Endothelial cell of umbilical vein (primary cell): ENCODE data around the gene VSIG10. TPM values are rescaled to one million over a fixed set of nuclear protein-coding genes. Genes with fewer than 3 reads are reported as not detected.

Source experiments
- BruUV-seq: library from RNA; stranded (reverse); fragments of 400-500 nt; replicated peaks from 2 replicates; lab custom pipeline; 2021; lab: Mats Ljungman, UMichigan
- CTCF ChIA-PET: fragments of 300-600, 350-600 bp; sonication (Branson Sonifier 250); formaldehyde crosslinking; loops from one replicate; lab custom pipeline; 2021; ENCODE audit warnings: antibody characterized with exemption, inconsistent platforms; lab: Charles Lee
- POLR2A ChIA-PET: fragments of 300-600, 350-600 bp; sonication (Branson Sonifier 250); formaldehyde crosslinking; loops from one replicate; lab custom pipeline; 2021; ENCODE audit warnings: antibody characterized with exemption, inconsistent platforms; lab: Charles Lee
- DNase-seq: peaks from one replicate; pipeline ENCODE4 v3.0.0-alpha.2; 2011; ENCODE audit warnings: low read depth, low spot score
- FAIRE-seq: peaks from 2 replicates; lab custom pipeline; 2011; peaks lifted over from hg19 to GRCh38; lab: Jason Lieb, UNC
- H2AFZ ChIP-seq: 2 replicates; pipeline ENCODE4 v1.6.0; 2012; ENCODE audit warnings: low read depth, low read length, control low read depth, inconsistent platforms
- H3K27ac ChIP-seq: 2 replicates; pipeline ENCODE4 v1.5.1; 2011; ENCODE audit warnings: low read depth, mild to moderate bottlenecking, control low read depth, low read length, moderate library complexity; ENCODE audit not compliant: insufficient read depth
- H3K27me3 ChIP-seq, 2 experiments: 2 replicates each; pipeline versions ENCODE4 v1.6.0 to v1.6.1; 2011; ENCODE audit warnings: low read length in 2 of 2, mixed read lengths in 1 of 2; ENCODE audit not compliant: control insufficient read depth in 2 of 2, insufficient read depth in 2 of 2
- H3K36me3 ChIP-seq, 2 experiments: 2 replicates in 1 of 2; 3 replicates in 1 of 2; pipeline ENCODE4 v1.5.1; 2011; ENCODE audit warnings: low read length in 2 of 2, mild to moderate bottlenecking in 1 of 2, moderate library complexity in 1 of 2; ENCODE audit not compliant: control insufficient read depth in 2 of 2, insufficient read depth in 2 of 2; ENCODE audit errors: extremely low read depth in 1 of 2
- H3K4me1 ChIP-seq: 3 replicates; pipeline ENCODE4 v1.5.1; 2011; ENCODE audit warnings: mild to moderate bottlenecking, low read length; ENCODE audit not compliant: control insufficient read depth, insufficient read depth; ENCODE audit errors: extremely low read depth
- H3K4me2 ChIP-seq: 2 replicates; pipeline ENCODE4 v1.6.1; 2011; ENCODE audit warnings: low read length, control low read depth, mixed read lengths; ENCODE audit not compliant: insufficient read depth
- H3K4me3 ChIP-seq, 3 experiments: fragments of 200-600 bp in 1 of 3; sonication (generic), shearing (Covaris generic) in 1 of 3; replicated peaks in 1 of 3; 2 replicates each; pipeline ENCODE4 v1.5.1; 2011 to 2016; ENCODE audit warnings: control low read depth in 3 of 3, low read length in 3 of 3, mild to moderate bottlenecking in 2 of 3, inconsistent platforms in 1 of 3, low read depth in 1 of 3, moderate library complexity in 1 of 3; ENCODE audit not compliant: insufficient read depth in 1 of 3
- H3K79me2 ChIP-seq: 2 replicates; pipeline ENCODE4 v1.6.0; 2012; ENCODE audit warnings: low read length, inconsistent platforms; ENCODE audit not compliant: control insufficient read depth, insufficient read depth
- H3K9ac ChIP-seq: replicated peaks from 2 replicates; pipeline ENCODE3; 2011; ENCODE audit warnings: low read length, control low read depth; ENCODE audit not compliant: insufficient read depth; ENCODE audit errors: extremely low read depth
- H3K9me1 ChIP-seq: replicated peaks from 3 replicates; pipeline ENCODE4 v1.6.0; 2011; ENCODE audit warnings: mild to moderate bottlenecking, low read length; ENCODE audit not compliant: control insufficient read depth, insufficient read depth; ENCODE audit errors: extremely low read depth
- H3K9me3 ChIP-seq: replicated peaks from 2 replicates; pipeline ENCODE4 v1.5.1; 2012; ENCODE audit warnings: low read length, inconsistent platforms; ENCODE audit not compliant: control insufficient read depth, insufficient read depth
- H4K20me1 ChIP-seq: replicated peaks from 2 replicates; pipeline ENCODE3; 2011; ENCODE audit warnings: mild to moderate bottlenecking, low read length; ENCODE audit not compliant: control insufficient read depth, insufficient read depth; ENCODE audit errors: extremely low read depth
- EZH2 ChIP-seq: IDR thresholded peaks from 2 replicates; pipeline ENCODE4 v1.6.1; 2012; ENCODE audit warnings: borderline replicate concordance, low read depth, mild to moderate bottlenecking, moderate library complexity, low read length, inconsistent platforms; ENCODE audit not compliant: severe bottlenecking
- FOS ChIP-seq: IDR thresholded peaks from 2 replicates; pipeline ENCODE4 v1.6.1; 2011; ENCODE audit warnings: mild to moderate bottlenecking, low read length, moderate library complexity, borderline replicate concordance; ENCODE audit not compliant: insufficient read depth
- GATA2 ChIP-seq: IDR thresholded peaks from 2 replicates; pipeline ENCODE4 v1.7.0; 2011; ENCODE audit warnings: low read depth, mild to moderate bottlenecking, moderate library complexity, mixed read lengths, low read length; ENCODE audit not compliant: insufficient read length, insufficient read depth
- JUN ChIP-seq: IDR thresholded peaks from 2 replicates; pipeline ENCODE4 v1.6.1; 2011; ENCODE audit warnings: borderline replicate concordance, low read depth; ENCODE audit not compliant: insufficient read length, insufficient read depth
- MYC ChIP-seq: IDR thresholded peaks from one replicate; pipeline ENCODE4 v1.6.1; 2011; ENCODE audit warnings: mild to moderate bottlenecking, low read depth, low read length
- POLR2A ChIP-seq: IDR thresholded peaks from 2 replicates; pipeline ENCODE4 v1.6.1; 2012; ENCODE audit warnings: low read depth, mild to moderate bottlenecking, control low read depth, low read length
- POLR2AphosphoS5 ChIP-seq: IDR thresholded peaks from 2 replicates; pipeline ENCODE4 v1.6.1; 2012; ENCODE audit warnings: low read depth, mild to moderate bottlenecking, control low read depth, low read length, moderate library complexity; ENCODE audit not compliant: insufficient read depth
- dilution Hi-C: fragments of 300-500 bp; cut with MboI; formaldehyde crosslinking; loops from one replicate; pipeline ENCODE4 v1.15.0; 2019; ENCODE audit warnings: low sequenced_read_pairs; ENCODE audit not compliant: extremely low pct_ligation_motif_present
- intact Hi-C: fragments of 100-400 bp; cut with micrococcal nuclease; formaldehyde crosslinking; loops from one replicate; pipeline ENCODE4 v1.10.0; 2022
- polyA plus RNA-seq, 4 experiments: library from polyadenylated mRNA; depleted of rRNA in 3 of 4; stranded (reverse) in 3 of 4; unstranded in 1 of 4; fragments of >200 nt; gene quantifications; 2 replicates each; pipeline versions ENCODE4 v1.2.1 to v1.2.3, GENCODE V29; 2011 to 2012; ENCODE audit warnings: missing spikeins in 1 of 4
- total RNA-seq: library from RNA; stranded (reverse); gene quantifications from 2 replicates; pipeline ENCODE4 v1.2.3, GENCODE V29; 2021
- TF ChIP-seq, protein P1 (sequence below): IDR thresholded peaks from 2 replicates; pipeline ENCODE4 v1.6.1; 2011; ENCODE audit not compliant: insufficient read depth, insufficient read length
- TF ChIP-seq, protein P2 (sequence below), 2 donors: IDR thresholded peaks; 1 replicate in 1 of 2; 2 replicates in 1 of 2; pipeline ENCODE4 v1.5.1; 2011; ENCODE audit warnings: low read length in 2 of 2, mild to moderate bottlenecking in 2 of 2, moderate library complexity in 2 of 2, control low read depth in 1 of 2, inconsistent platforms in 1 of 2, low read depth in 1 of 2; ENCODE audit not compliant: insufficient read depth in 1 of 2; ENCODE audit errors: extremely low read depth in 1 of 2

Gene VSIG10
- total and polyA plus RNA-seq, 2 donors (not counting 3 experiments of a cell fraction or from before 2014, with no cell fraction given): 16.3 to 38.4 TPM

DNA sequence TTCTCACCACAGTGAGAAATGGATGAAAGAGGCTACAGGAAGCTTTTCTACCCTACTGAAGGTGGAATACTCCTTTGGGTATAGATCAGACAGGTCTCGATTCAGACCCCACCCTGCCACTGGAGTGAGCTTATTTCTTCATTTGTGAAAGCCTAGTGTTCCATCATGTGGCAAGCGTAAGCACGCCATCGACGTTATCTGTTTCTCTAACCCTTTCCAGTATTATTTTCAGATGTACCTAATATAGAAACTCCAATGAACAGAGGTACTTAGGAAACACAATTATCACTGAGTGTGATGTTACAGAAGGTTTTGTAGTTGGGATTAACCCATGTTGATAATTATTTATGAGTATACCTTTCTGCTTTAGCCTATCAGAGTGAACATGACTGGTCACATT is 44.5 kb upstream of the VSIG10 start:
- no peak for DNase-seq
- CTCF ChIA-PET: interaction anchor here (1.8 kb wide), 1 partner anchor 27 kb away, joined by 6 read pairs; no protein-coding TSS in a partner anchor
- H3K9me1 ChIP-seq: no peaks in the 10 kb centered on the region
- intact Hi-C loops (no loop called here), dilution Hi-C loops (no loop called here)
- H3K9me3 ChIP-seq: no peaks in the 10 kb centered on the region
- FAIRE-seq: no peak
- no peak overlapping the region for H2AFZ ChIP-seq
- no peak overlapping the region for H3K27ac ChIP-seq
- no peak overlapping the region for H3K4me2 ChIP-seq
- no peaks in the 10 kb centered on the region for H3K4me1 ChIP-seq
- no peak for TF ChIP-seq FOS
- no peak for TF ChIP-seq JUN
- TF ChIP-seq POLR2AphosphoS5: no peak
- no peak for TF ChIP-seq MYC
- TF ChIP-seq, protein P1, sequence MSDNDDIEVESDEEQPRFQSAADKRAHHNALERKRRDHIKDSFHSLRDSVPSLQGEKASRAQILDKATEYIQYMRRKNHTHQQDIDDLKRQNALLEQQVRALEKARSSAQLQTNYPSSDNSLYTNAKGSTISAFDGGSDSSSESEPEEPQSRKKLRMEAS: no peak
- no peak for TF ChIP-seq EZH2
- no peak for TF ChIP-seq GATA2
- TF ChIP-seq POLR2A: no peak
- TF ChIP-seq, protein P2, sequence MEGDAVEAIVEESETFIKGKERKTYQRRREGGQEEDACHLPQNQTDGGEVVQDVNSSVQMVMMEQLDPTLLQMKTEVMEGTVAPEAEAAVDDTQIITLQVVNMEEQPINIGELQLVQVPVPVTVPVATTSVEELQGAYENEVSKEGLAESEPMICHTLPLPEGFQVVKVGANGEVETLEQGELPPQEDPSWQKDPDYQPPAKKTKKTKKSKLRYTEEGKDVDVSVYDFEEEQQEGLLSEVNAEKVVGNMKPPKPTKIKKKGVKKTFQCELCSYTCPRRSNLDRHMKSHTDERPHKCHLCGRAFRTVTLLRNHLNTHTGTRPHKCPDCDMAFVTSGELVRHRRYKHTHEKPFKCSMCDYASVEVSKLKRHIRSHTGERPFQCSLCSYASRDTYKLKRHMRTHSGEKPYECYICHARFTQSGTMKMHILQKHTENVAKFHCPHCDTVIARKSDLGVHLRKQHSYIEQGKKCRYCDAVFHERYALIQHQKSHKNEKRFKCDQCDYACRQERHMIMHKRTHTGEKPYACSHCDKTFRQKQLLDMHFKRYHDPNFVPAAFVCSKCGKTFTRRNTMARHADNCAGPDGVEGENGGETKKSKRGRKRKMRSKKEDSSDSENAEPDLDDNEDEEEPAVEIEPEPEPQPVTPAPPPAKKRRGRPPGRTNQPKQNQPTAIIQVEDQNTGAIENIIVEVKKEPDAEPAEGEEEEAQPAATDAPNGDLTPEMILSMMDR (IDR thresholded peaks at IDR 0.05; ENCODE audit: extremely low read depth in 1 of 2, insufficient read depth in 1 of 2, low read depth in 1 of 2, low read length in 2 of 2): no peak
- no TSS peak for BruUV-seq
- no peaks in the 10 kb centered on the region for H3K27me3 ChIP-seq
- H3K79me2 ChIP-seq: no peaks in the 10 kb centered on the region
- H4K20me1 ChIP-seq: no peaks in the 10 kb centered on the region
- peaks cover 6 to 18% of the 10 kb centered on the region in 2 experiments for H3K36me3 ChIP-seq
- H3K4me3 ChIP-seq: no peak overlapping the region
- POLR2A ChIA-PET: no interaction called here
- H3K9ac ChIP-seq: no peak overlapping the region
